IPS-NIHi7 (cell line): ENCODE data around the gene CDH22.

ENCODE experiments used
- DNase-seq: peaks from one replicate; pipeline ENCODE4 v3.0.0; 2012; ENCODE audit warnings: mixed read lengths; ENCODE audit errors: extremely low spot score

The CDH22 gene

DNA sequence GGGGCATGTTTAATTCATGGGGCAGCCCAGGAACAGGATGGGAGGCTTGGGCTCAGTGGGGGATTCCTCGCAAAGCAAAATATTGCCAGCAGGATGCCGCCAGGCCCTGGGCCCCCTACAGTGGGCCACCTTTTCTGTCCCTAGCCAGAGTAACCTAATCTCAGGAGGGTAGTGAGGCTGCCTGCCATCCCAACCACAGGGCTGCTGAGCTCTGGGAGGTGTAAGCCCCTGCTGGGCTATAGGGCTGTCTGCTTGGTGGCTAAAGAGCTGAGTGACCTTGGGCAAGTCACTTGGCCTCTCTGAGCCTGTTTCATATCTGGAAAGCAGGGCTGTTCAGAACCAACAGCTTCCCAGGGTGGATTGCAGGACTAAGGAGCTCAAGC lies 35.7 kb upstream of the CDH22 start:
- no peak for DNase-seq

DNA sequence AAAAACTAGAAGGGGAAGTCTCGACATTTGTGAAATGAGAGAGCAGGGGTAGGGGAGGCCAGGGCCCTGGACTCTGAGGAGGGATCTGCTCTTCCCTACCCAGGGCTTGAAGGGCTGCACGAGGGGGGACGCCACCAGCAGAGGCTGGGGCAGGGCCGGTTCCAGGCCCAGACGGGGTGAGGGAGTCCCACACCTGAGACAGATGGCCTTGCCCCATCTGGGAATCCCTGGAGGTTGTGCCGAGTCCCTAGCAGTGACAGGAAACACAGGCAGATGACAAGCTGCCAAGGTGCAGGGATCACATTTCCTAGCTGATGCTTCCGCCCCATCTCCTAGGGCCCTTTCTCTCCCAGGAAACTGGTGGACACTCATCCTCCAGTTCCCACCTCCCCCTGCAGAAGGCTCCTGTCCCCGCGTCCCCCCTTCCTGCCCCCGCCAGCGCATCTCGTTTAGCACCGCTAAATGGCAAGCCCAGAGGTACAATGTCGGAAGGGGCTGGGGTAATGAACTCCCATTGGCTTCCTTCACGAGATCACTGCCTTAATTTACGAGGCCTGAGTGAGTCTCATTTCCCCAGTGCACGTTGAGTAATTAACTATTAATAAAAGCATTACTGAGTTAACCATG lies 35.2 kb upstream of the CDH22 start:
- no peak for DNase-seq

DNA sequence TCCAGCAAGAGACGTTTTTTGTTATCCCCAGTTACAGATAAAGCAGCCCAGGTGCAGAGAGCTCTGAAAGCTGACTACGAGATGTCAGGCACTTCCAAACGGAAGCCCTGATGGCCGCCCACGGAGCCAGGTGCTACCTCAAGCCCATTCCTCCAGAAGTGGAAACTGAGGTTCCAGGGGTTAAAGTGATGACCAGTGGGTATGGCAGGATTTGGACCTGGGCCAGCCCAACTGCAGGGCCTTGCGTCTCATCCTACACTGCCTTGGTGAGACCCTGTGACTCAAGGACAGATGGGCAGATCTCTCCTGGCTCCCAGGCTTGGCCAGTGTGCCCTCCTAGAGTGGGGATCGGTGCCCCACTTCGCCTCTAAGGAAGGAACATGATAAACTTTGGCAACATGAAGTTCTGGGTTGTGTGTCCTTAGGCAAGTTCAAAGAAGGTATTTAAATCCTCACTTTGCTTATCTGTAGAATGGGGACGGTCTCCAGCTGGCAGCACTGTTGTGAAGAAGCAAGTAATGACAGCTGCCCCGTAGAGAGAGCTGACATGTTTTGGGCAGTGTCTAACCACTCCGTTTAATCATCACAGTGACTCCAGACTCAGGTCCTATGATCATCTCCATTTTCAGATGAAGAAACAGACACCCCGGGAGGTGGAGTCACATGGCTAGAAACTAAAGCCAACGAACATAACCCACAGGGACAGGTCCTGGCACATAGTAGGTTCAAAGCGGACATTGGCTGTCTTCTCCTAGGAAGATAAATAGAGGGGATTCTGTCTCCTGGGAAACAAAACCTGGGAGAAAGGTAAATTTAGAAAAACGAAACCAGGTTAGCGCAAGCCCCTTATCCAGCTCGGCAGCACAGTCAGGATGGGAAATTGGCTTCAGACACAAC lies 34.4 kb upstream of the CDH22 start:
- no peak for DNase-seq

DNA sequence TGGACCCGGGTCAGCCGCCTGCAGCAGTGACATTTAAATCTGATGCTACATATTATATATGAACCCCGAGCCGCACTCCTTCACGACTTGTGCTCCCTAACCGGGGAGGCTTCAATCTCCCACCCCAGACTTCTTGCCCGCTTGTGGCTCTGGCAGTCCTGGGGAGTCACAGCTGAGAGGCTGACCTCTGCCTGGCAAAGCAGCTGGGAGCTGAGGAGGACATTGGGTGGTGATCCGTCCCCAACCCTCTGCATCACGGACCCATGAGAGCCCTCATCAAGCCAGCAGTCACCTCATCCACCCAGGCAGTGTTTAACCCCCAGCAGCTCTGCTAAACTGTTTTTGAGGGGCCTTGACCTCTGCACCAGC lies 33.7 kb upstream of the CDH22 start:
- DNase-seq: no peak

DNA sequence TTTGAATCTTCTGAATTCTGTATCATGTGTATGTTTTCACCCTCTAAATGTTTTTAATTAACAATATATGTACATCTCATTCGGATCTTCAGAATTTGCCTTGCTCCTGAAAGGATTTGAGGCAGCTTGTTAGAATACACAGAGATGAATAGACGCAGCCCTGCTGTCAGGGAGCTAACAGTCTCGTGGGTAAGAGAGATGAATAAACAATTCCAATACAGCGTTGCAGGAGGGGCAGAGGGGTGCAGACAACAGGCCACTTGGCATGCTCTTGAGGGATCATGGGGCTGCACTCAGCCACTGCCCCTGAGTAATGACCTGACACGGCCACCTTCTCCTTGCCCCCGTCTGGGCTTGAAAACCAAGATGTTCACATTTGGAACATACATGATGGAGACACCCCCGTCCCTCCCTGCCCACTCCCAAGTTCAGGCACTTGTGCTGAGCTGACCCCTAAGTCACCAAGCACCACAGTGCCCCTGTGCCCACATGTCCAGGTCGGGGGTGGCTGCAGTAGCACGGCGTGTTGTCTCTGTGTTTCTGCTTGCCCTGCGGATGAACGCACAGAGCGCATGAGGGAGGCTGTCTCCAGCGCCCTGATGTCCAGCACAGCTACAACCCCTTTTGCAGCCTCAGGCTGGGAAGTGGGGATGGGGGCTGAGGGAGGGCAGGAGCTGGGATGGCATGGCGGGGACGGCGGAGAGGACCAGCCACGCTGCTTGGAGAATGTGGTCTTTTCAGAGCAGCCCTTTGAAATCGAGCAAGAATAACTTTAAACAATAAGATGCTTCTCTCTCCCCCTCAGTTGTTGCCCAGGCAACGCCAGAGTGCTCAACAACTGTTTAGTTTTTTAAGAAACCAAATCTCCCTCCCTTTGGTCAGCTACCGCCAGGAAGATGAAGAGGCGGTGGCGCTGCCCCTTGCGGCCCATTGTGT lies 33.0 kb upstream of the CDH22 start:
- DNase-seq: no peak

DNA sequence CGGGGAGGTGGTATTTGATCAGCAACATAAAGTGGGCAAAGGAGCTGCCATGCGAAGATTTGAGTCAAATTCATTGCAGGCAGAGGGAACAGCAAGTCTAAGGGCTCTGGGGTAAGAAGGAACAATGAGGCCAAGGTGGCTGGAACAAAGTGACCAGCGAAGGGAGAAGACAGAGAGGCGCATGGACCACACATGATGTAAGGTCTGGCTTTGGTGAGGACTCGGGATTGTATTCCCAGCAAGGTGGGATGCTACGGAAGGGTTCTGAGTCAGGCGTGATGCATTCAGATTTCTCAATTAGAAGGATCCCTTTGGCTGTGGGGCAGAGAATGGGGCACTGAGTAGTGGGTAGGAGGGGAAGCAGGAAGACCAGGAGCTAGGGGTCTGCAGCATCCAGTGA lies 30.7 kb upstream of the CDH22 start:
- DNase-seq: no peak

DNA sequence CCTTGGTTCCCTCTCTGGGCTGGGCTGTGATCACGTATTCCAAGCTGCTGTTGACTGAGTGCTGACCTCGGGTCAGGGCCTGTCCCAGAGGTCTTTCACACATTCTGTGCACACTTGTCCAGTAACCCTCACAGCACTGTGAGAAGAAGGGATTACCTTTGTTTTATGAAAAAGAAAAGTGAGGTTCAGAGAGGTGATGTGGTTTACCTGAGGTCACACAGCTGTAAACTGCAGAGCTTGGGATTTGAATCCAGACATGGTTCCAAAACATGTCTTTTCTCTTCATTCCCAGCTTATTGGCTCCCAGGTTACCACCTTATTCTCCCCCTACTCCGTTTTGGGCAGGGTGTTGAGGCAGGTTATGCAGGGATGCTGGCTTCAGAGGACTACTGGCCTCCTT lies 28.4 kb upstream of the CDH22 start:
- no peak for DNase-seq

DNA sequence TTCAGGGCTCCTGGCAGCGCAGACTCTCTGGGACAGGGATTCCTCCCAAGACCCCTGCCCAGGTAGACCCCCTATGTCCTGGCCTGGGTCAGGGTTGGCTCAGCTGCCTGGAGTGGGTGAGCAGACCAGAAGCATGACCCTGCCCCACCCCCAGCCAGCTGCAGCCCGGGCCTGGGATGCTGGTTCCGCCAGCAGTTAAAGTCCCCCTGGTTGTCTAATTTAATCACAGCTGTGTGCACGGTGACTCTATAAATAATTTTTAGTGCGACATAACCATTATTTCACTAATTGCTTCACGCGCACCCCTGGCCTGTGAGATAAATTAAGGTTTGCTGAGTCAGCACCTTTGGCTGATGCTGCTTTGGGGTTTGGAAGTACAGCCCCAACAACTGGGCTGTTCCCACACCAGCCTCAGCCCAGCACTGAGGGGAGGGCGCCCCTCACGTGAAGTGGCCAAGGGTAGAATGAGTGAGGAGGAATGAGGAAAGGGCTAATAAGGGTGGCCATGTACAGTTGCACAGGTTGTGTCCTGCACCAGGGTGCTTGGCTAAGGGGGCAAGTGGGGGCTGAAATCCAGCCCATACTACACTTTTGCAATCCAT lies 26.1 kb upstream of the CDH22 start:
- no peak for DNase-seq

DNA sequence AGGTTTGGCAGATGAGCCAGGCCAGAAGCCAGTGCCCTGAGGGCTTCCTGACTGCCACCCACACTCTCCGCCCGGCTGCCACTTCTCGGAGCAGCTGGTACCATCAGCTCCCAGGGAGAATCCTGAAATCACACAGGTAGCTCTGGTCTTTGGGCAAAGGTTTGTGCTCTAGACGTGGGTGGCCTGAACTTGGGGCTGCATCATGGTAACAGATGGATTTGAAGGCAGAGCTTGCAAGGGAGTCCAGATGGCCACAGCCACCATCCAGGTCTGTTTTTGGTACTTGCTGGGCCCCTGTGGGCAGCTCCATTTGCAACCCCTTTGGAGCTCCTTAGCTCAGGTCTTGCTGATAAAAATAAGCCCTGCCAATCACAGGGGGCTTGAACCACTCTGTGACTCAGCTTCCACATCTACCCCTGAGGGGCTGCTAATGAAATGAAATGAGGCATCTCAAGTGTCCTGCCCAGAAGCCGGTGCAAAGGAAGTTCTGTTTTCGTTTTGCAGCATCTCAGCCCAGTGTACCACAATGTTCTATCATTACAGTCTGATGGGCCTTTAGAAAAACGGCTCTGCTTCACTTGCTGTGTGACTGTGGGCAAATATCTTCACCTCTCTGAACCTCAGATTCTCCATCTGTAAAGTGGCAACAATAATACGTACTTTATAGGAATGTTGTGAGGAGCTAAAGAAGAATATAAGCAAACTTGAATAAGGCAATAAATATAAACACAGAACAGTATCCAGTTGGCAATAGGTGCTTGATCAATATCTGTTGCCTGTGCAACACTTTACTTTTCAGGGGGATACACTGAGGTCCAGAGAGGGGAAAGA lies 25.1 kb upstream of the CDH22 start:
- no peak for DNase-seq

DNA sequence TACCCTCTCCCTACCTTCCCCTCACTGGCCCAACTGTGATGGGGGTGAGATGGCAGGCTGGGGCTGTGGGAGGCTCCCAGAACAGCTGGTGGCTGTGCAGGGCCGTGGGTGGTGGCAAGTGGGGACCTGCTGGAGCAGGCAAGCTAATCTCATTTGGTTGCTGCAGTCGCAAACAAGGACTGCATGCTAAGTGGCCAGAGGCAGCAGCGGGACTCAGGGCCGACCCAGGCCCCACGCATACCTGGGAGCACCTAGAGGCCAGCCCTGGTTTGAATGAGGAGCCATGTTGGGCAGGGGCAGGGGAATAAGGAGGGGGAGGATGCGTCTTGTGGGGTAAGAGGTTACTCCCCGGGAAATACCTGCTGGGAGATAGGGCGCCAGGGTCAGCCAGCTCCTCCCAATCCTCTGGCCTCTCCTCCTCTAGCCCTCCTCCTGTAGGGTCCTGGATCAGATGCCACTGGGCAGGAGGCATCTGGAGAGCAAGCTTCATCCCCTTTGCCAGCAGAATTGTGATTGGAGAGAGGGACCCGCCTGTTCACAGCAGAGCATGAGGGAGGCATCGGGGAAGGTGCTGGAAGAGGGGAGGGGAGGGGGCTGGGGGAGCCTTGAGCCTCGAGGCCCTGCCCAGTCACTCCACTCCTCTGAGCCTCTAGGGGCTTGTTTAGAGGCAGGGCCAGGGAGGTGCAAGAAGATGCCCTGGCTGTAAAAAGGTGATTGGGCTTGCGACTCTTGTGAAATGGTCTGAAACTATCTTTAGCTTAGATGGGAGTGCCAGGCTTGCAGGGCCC lies 24.3 kb upstream of the CDH22 start:
- no peak for DNase-seq

DNA sequence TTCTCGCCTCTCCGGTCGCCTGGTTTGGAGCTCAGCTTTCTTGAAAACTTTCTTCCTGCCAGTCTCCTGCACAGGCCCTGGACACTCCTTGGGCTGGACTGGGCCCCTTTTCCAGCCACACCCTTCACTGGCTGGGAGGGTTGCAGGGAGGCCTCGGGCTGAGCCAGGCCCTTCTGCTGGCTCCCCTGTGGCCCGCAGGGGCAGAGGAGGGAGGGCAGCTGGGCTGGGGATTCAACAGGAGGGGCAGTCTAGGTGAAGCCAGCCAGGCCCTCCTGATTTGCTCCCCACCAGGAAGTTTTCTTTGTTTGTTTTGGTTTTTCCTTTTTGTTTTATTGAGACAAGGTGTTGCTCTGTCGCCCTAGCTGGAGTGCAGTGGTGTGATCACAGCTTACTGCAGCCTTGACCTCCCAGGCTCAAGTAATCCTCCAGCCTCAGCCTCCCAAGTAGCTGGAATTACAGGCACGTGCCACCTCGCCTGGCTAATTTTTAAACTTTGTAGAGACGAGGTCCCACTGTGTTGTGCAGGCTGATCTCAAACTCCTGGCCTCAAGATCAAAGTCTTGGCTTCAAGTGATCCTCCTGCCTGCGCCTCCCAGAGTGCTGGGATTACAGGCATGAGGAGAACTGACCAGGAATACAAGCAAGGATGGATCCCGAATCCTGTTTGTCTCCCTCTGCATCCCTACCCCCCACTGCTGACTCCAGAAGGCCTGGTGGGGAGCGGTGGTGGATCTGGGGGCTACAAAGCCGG lies 23.5 kb upstream of the CDH22 start:
- no peak for DNase-seq

DNA sequence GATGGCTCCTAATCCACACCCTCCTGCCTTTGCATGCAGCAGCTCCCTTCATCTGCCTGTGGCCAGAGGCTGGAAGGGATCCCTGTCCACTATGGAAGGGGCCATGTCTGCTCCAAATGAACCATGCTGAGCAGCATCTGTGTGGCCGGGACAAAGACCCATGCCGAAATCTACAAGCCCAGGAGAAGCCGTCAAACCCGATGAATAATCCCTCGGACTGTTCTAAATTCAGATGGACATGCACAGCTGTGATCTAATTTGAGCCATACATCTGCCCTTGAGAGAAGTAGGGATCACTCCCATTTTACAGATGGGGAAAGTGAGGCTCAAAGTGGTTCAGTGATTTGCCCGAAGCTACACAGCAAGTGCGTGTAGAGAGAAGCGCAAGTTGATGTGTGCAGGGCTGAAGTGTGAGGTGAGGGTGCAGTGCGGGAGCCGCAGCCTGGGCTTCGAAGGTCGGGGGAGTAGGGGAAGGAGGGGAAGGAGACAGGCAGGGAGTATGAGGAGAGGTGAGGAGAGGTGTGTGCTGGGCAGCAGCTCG lies 22.6 kb upstream of the CDH22 start:
- no peak for DNase-seq

DNA sequence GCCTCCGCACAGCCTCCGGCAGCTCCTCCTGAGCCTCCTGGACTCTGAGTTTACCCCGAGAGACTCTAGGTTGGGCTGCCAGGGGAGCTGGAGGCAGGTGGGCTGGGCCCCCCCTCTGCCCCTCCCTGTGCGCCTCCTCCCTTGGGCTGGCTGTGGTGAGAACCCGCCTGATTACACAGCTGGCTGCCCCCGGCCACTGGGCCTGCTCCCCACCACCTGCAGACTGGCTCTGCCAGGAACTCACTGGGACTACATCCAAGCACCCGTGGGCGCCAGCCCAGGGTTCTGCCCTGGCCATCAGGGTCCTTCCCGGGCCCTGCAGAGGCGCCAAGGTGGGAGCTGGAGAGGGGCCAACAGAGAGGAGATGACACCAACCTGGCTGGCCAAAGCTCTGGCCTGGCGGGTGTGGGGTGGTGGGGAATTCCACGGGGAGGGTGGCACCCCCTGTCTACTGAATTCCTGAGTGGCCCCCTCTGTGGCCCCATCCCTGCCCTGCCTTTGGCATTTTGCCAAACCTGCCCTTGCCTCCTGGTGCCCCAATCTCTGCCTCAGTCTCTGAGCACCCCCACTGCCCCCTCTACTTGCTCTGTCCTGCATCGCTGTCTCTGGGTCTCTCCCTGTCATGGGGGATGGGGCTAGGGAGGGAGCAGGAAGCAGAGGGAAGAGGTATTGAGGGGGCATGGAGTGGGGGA lies 21.9 kb upstream of the CDH22 start:
- no peak for DNase-seq

DNA sequence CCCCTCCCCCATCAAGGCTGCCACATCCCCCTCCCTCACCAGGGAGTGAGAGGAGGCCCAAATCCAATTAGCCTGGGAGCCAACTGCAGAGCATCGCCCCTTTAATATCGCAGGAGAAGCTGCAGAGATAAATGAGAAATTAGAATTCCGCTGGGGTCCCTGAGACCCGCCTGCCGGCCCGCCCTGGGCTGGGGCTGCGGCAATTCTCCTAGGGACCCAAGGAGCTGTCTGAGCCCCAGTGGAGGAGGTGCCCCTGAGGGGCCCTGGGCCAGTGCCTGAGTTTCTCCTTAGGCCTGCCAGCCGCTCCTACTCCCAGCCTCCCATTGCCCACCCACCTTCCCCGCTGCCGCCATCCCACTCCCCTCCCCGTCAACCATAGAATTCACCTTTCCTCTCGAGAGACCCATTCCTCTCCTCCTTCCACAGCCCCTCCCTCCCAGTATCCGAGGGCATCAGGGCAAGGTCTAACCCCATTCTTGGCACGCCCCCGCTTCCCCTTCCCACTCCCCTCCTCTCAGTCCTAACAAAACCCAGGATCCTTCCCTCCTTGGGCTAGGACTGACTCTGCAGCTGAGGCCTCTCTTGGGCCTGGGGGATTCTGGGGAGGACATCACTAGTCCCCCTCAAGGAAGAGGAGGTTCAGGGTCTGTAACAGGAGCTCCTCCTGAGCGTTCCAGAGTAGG lies 20.0 kb upstream of the CDH22 start:
- no peak for DNase-seq

DNA sequence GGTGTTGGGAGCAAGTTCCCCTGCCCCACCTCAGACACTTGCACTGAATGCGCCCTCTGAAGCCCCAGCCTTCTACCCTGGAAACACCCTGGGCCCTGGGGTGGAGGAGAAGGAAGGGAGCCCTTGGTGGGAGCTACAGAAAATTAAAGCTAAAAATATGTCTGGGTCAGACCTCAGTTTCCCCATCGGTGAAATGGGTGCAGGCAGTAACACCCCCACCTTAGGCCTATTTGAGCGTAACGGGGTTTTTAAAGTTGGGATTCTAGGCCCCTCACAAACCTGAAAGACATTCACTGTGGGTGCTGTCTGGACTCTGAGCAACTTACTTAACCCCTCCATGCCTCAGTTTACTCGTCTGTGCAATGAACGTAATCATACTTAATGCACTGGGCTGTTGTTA lies 19.3 kb upstream of the CDH22 start:
- DNase-seq: no peak

DNA sequence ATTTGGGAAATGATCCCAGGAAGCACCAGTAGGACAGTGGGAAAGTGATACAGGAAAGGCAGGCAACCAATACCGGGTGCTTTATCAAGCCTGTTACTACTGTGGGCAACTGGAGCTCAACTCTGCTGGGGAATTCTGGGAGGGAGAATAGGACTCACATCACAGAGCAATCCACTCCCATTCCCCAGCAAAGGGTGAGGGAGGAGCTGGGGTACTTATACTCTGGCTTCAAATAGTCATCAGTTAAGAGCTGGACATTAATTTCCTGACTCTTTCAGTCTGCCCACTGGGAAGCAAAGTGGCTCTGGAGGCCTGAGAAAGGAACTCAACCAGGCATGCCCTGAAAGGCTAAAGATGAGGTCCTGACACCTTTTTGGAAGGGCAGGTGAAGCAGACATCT lies 17.5 kb upstream of the CDH22 start:
- DNase-seq: no peak

DNA sequence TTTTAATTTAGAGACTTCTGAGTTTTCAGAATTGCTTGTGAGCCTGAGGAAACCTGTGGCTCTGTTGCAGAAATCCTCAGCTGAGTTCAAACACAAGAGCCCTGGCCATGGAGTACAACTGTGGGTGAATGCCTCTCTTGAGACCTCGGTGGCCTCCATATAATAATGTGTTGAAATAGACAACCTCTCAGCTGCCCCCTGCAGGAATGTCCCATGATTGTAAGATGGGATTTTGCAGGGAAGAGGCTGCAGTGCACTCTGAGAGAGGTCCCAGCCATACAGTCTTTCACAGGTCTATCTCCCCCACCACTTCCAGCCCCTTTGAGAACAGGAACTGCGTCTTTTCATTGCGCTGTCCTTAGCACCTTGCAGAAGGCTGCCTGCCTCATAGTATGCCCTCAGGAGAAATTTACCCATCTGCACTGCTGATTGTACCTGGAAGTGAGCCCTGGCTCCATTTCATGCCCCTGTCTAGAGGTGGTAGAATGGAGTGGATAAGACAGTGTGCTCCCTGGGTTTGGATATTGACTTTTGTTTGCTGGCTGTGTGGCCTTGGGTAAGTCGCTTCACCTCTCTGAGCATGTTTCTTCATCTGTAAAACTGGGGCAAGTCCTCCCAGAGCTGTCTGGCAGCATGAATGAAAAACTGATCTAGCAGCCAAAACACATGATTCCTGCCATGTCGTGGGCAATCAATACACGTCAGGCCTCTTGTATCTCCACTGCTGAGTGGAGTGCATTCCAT lies 16.8 kb upstream of the CDH22 start:
- peak; percentile 60 for DNase-seq
